Measurements from ENCODE around the gene PIK3R1. TPM values are rescaled to one million over a fixed set of nuclear protein-coding genes. Genes with fewer than 3 reads are reported as not detected.

PIK3R1 gene
- total and polyA plus RNA-seq, 4 experiments from 2014 or later: 92.6 to 152 (median 125) TPM

DNA sequence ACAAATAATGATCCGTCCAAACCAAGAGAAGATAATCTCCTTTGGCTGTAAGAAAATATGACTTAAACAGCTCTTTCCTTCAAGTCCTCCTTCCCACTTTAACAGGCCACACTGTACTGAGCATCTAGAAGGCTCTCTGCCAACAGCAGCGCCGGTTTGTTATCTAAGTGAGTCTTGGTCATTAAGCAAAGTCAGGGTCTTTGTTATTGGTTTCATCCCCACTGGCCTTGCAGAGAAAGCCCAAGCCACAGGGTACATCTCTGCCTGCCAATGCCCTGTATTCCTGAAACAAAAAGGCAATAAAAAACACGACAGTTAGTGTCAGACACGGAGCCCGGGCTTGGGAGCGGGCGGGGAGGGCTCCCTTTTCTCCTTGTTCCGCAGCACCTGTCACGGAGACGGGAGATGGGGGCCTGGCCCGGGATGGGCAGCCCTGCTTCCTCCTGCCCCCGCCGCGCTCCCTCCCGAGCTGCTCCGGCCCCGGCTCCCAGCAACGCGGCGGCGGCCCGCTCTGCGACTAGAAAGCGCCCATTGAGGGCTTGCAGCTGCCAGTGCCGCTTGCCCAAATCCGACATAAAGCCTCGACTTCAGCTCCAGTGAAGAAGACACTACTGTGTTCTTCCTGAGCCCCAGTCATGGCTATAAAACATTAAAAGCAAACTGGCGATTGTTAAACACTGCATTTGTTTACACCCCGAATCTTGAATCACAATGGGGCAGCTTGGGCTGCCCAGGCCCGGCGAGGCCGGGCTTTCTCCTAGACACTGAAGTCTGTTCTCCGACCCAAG lies 28.1 kb upstream of the PIK3R1 start:
- Histone ChIP-seq H3K4me3 (ENCODE audit: low read length in 2 of 2) (no peak overlapping the region), H3K27ac (ENCODE audit: low read depth, low read length) (no peak overlapping the region), H3K36me3 (ENCODE audit: insufficient read depth, low read length) (no peaks in the 10 kb centered on the region), H3K27me3 (ENCODE audit: insufficient read depth, low read length) (no peaks in the 10 kb centered on the region), H3K4me1 (ENCODE audit: insufficient read depth, low read length) (no peaks in the 10 kb centered on the region), H3K9me3 (ENCODE audit: control insufficient read depth in 1 of 2, low read length in 2 of 2) (no peaks in the 10 kb centered on the region)
- Mint-ChIP-seq H3K4me3 (no peak overlapping the region), H3K27ac (no peak overlapping the region), H3K9me3 (no peaks in the 10 kb centered on the region), H3K36me3 (no peaks in the 10 kb centered on the region), H3K27me3 (peaks cover 2% of the 10 kb centered on the region in 2 donors), H3K4me1 (peaks cover 1 to 5% (median 4%) of the 10 kb centered on the region in 4 donors)
- ChIA-PET CTCF (ENCODE audit: partially characterized antibody) (no interaction called here), POLR2A (ENCODE audit: partially characterized antibody) (no interaction called here)
- intact Hi-C loops (cut with micrococcal nuclease): no loop called here
- no peak for DNase-seq

DNA sequence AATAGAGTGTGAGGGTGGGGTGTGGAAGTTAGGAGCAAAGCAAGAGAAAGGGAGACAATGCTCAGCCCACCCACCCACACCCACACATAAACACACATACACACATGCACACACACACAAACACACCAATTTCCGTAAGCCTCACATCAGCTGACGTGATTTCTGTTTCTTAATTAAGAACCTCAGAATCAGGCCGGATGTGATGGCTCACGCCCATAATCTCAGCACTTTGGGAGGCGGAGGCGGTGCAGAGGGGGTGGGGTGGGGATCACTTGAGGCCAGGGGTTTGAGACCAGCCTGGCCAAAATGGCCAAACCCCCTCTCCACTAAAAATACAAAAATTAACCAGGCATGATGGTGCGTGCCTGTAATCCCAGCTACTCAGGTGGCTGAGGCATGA lies 26.4 kb upstream of the PIK3R1 start:
- peak overlapping the region in 1 of 7 donors; percentile 7 for H3K27ac Mint-ChIP-seq
- peaks cover 3 to 16% (median 10%) of the 10 kb centered on the region in 4 donors for H3K4me1 Mint-ChIP-seq
- H3K4me3 Mint-ChIP-seq: peak overlapping the region in 2 of 8 donors; percentile 16 to 25
- no peak overlapping the region for H3K4me3 ChIP-seq (ENCODE audit: low read length in 2 of 2)
- H3K36me3 ChIP-seq (ENCODE audit: insufficient read depth, low read length): no peaks in the 10 kb centered on the region
- POLR2A ChIA-PET (ENCODE audit: partially characterized antibody): no interaction called here
- CTCF ChIA-PET (ENCODE audit: partially characterized antibody): no interaction called here
- H3K36me3 Mint-ChIP-seq: no peaks in the 10 kb centered on the region
- no peaks in the 10 kb centered on the region for H3K27me3 ChIP-seq (ENCODE audit: insufficient read depth, low read length)
- H3K9me3 ChIP-seq (ENCODE audit: control insufficient read depth in 1 of 2, low read length in 2 of 2): no peaks in the 10 kb centered on the region
- no peaks in the 10 kb centered on the region for H3K4me1 ChIP-seq (ENCODE audit: insufficient read depth, low read length)
- H3K9me3 Mint-ChIP-seq: no peaks in the 10 kb centered on the region
- peak in 1 of 5 donors; percentile 7 for DNase-seq
- intact Hi-C loops (cut with micrococcal nuclease): no loop called here
- H3K27ac ChIP-seq (ENCODE audit: low read depth, low read length): no peak overlapping the region
- peaks cover 2% of the 10 kb centered on the region in 2 donors for H3K27me3 Mint-ChIP-seq

DNA sequence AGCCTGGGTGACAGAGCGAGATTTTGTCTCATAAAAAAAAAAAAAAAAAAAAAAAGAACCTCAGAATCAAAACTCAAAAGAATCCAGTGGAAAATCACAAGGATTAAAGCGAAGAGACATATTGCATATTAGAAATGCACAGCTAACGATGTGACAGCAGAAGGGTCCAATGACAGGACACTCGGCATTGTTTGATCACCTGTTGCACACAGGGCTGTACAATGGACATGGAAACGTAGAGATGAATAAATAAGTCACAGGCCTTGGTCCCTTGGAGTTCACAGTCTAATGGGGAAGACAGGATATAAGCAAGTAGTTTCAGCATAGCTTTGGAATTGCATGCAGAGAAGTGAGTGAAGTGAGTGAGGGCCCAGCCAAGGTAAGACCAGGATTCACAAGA lies 25.9 kb upstream of the PIK3R1 start:
- Histone ChIP-seq H3K27me3 (ENCODE audit: insufficient read depth, low read length) (no peaks in the 10 kb centered on the region), H3K36me3 (ENCODE audit: insufficient read depth, low read length) (no peaks in the 10 kb centered on the region), H3K27ac (ENCODE audit: low read depth, low read length) (no peak overlapping the region), H3K9me3 (ENCODE audit: control insufficient read depth in 1 of 2, low read length in 2 of 2) (no peaks in the 10 kb centered on the region), H3K4me3 (ENCODE audit: low read length in 2 of 2) (no peak overlapping the region), H3K4me1 (ENCODE audit: insufficient read depth, low read length) (no peaks in the 10 kb centered on the region)
- POLR2A ChIA-PET (ENCODE audit: partially characterized antibody): no interaction called here
- H3K27me3 Mint-ChIP-seq: peaks cover 2% of the 10 kb centered on the region in 2 donors
- DNase-seq: no peak
- H3K27ac Mint-ChIP-seq: no peak overlapping the region
- H3K4me3 Mint-ChIP-seq: no peak overlapping the region
- no peaks in the 10 kb centered on the region for H3K36me3 Mint-ChIP-seq
- intact Hi-C loops (cut with micrococcal nuclease): no loop called here
- peaks cover 3 to 18% (median 12%) of the 10 kb centered on the region in 4 donors for H3K4me1 Mint-ChIP-seq
- no peaks in the 10 kb centered on the region for H3K9me3 Mint-ChIP-seq
- CTCF ChIA-PET (ENCODE audit: partially characterized antibody): no interaction called here

DNA sequence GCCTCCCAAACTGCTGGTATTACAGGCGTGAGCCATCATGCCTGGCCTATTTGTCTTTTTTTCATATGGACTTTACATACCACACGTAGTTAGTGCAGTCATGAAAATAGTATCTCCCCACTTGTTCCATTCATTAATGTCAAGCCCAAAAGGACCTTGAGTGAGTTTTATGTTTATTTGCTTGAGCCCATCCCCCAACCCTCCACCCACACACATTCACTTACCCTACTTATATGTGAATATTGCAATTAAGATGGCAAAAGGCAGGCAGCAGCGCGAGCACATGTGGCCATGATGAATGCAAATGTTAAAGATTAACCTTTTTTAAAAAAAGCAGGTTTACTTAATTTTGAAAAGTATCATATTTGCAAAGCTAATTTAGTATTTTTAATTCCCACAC lies 24.9 kb upstream of the PIK3R1 start:
- H3K4me3 Mint-ChIP-seq: no peak overlapping the region
- H3K9me3 ChIP-seq (ENCODE audit: control insufficient read depth in 1 of 2, low read length in 2 of 2): no peaks in the 10 kb centered on the region
- H3K4me3 ChIP-seq (ENCODE audit: low read length in 2 of 2): no peak overlapping the region
- peaks cover 0 to 2% (median 0%) of the 10 kb centered on the region in 8 donors for H3K9me3 Mint-ChIP-seq
- no peaks in the 10 kb centered on the region for H3K36me3 Mint-ChIP-seq
- intact Hi-C loops (cut with micrococcal nuclease): no loop called here
- H3K4me1 Mint-ChIP-seq: peaks cover 3 to 18% (median 12%) of the 10 kb centered on the region in 4 donors
- no peaks in the 10 kb centered on the region for H3K27me3 ChIP-seq (ENCODE audit: insufficient read depth, low read length)
- no peak for DNase-seq
- no peak overlapping the region for H3K27ac ChIP-seq (ENCODE audit: low read depth, low read length)
- CTCF ChIA-PET (ENCODE audit: partially characterized antibody): interaction anchor here (0.6 kb wide), 1 partner anchor 252 kb away, joined by 3 read pairs; no protein-coding TSS in a partner anchor
- H3K4me1 ChIP-seq (ENCODE audit: insufficient read depth, low read length): no peaks in the 10 kb centered on the region
- H3K27me3 Mint-ChIP-seq: peaks cover 0 to 2% of the 10 kb centered on the region in 2 donors
- no peaks in the 10 kb centered on the region for H3K36me3 ChIP-seq (ENCODE audit: insufficient read depth, low read length)
- H3K27ac Mint-ChIP-seq: no peak overlapping the region
- POLR2A ChIA-PET (ENCODE audit: partially characterized antibody): no interaction called here

DNA sequence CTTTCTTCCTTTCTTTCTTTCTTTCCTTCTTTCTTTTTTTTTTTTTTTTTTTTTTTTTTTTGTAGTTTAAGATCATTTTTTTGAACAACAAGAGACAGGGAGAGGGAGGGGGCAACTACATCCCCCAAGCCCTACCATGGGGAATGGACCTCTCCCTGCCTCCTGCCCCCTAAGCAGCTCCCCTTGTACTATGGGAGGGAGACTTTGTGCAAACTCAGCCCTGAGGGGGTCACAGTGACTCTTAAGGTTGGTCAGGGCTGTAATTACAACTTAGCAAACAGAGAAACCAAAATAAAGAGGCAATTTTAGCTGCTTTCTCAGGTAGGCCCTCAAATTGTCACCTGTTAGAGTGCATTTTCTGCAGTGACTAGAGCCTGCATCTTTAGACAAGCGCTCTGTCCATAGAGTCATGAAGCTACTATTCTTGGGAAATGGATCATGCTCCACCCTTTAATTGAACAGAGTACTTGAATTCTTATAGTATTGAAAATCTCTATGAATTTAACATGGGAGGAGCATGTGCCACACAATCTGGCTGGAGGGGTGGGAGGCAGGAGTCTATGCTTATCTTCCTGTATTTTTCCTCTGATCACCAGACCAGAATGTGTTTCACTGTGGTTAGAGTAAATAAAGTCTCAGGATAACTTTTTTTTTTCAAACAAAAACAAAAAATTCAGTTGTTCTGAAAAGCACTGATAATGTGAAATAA lies 24.3 kb upstream of the PIK3R1 start:
- peaks cover 0 to 2% of the 10 kb centered on the region in 2 donors for H3K27me3 Mint-ChIP-seq
- POLR2A ChIA-PET (ENCODE audit: partially characterized antibody): no interaction called here

DNA sequence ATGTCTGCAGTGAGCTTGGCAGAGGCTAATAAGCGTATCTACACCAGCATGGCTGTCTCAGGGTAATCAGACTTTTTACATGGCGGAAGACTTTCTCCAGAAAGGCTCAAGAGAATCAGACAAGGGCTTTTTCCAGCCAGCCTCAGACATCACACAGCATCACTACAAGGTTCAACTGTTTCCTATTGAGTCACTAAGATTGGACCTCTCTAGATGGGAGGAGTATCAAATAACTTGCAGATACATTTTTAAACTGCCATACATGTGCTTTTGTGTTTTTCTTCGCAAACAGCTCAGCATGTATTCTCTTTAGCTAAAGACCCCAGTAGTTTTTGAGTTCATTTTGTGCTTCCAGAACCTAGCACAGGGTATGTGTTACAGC lies 22.9 kb upstream of the PIK3R1 start:
- no peaks in the 10 kb centered on the region for H3K9me3 ChIP-seq (ENCODE audit: control insufficient read depth in 1 of 2, low read length in 2 of 2)
- H3K27ac ChIP-seq (ENCODE audit: low read depth, low read length): no peak overlapping the region
- no peaks in the 10 kb centered on the region for H3K27me3 ChIP-seq (ENCODE audit: insufficient read depth, low read length)
- CTCF ChIA-PET (ENCODE audit: partially characterized antibody): no interaction called here
- intact Hi-C loops (cut with micrococcal nuclease): no loop called here
- no peaks in the 10 kb centered on the region for H3K36me3 ChIP-seq (ENCODE audit: insufficient read depth, low read length)
- POLR2A ChIA-PET (ENCODE audit: partially characterized antibody): interaction anchor here (0.6 kb wide), 1 partner anchor 16 kb away, joined by 4 read pairs; no protein-coding TSS in a partner anchor
- Mint-ChIP-seq H3K4me1 (peaks cover 3 to 18% (median 13%) of the 10 kb centered on the region in 4 donors), H3K27me3 (peaks cover 0 to 4% of the 10 kb centered on the region in 2 donors), H3K36me3 (no peaks in the 10 kb centered on the region), H3K4me3 (no peak overlapping the region), H3K27ac (no peak overlapping the region), H3K9me3 (peaks cover 0 to 4% (median 0%) of the 10 kb centered on the region in 8 donors)
- no peaks in the 10 kb centered on the region for H3K4me1 ChIP-seq (ENCODE audit: insufficient read depth, low read length)
- DNase-seq: no peak
- no peak overlapping the region for H3K4me3 ChIP-seq (ENCODE audit: low read length in 2 of 2)

More for the DNA sequence above, 24.3 kb upstream of the PIK3R1 start:
- intact Hi-C loops (cut with micrococcal nuclease): no loop called here
- no peaks in the 10 kb centered on the region for H3K27me3 ChIP-seq (ENCODE audit: insufficient read depth, low read length)
- no peak overlapping the region for H3K27ac ChIP-seq (ENCODE audit: low read depth, low read length)
- CTCF ChIA-PET (ENCODE audit: partially characterized antibody): interaction anchor here (0.6 kb wide), 1 partner anchor 253 kb away, joined by 3 read pairs; no protein-coding TSS in a partner anchor
- no peak overlapping the region for H3K4me3 Mint-ChIP-seq
- no peaks in the 10 kb centered on the region for H3K36me3 ChIP-seq (ENCODE audit: insufficient read depth, low read length)
- H3K4me1 Mint-ChIP-seq: peaks cover 3 to 18% (median 12%) of the 10 kb centered on the region in 4 donors
- no peak overlapping the region for H3K27ac Mint-ChIP-seq
- H3K36me3 Mint-ChIP-seq: no peaks in the 10 kb centered on the region
- no peaks in the 10 kb centered on the region for H3K9me3 ChIP-seq (ENCODE audit: control insufficient read depth in 1 of 2, low read length in 2 of 2)
- no peak for DNase-seq
- H3K9me3 Mint-ChIP-seq: peaks cover 0 to 2% (median 0%) of the 10 kb centered on the region in 8 donors
- no peak overlapping the region for H3K4me3 ChIP-seq (ENCODE audit: low read length in 2 of 2)
- H3K4me1 ChIP-seq (ENCODE audit: insufficient read depth, low read length): no peaks in the 10 kb centered on the region

DNA sequence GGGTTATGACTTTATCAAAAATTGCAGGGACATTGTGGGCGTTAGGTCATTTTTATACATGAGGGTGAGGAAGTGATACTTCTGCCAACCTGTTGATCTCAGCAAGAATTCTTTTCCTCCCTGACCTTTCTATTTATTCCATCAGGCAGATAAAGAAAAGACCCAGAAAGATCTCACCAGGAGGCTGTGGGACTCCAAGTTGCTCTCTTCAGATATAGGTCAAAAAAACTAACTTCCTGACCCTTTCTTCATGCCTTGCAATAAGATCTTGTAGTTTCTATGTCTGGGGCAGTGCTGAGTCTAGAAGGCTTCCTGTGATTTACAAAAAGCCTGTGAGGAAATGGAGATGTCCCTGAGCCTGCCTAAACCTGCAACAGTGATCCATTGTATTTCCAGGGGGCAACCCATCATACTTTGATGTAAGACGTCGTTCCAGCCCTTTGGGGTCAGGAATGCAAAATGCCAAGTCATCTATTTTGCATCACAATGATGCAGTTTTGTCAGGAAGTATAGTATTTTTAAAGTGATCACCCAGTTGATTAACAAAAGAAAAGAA lies 22.0 kb upstream of the PIK3R1 start:
- Mint-ChIP-seq H3K4me1 (peaks cover 3 to 18% (median 13%) of the 10 kb centered on the region in 4 donors), H3K27ac (peak overlapping the region in 2 of 7 donors; percentile 10 to 18), H3K36me3 (no peaks in the 10 kb centered on the region), H3K27me3 (peaks cover 0 to 4% of the 10 kb centered on the region in 2 donors), H3K4me3 (no peak overlapping the region), H3K9me3 (peaks cover 0 to 4% (median 0%) of the 10 kb centered on the region in 8 donors)
- Histone ChIP-seq H3K4me3 (ENCODE audit: low read length in 2 of 2) (no peak overlapping the region), H3K27me3 (ENCODE audit: insufficient read depth, low read length) (no peaks in the 10 kb centered on the region), H3K4me1 (ENCODE audit: insufficient read depth, low read length) (no peaks in the 10 kb centered on the region), H3K9me3 (ENCODE audit: control insufficient read depth in 1 of 2, low read length in 2 of 2) (no peaks in the 10 kb centered on the region), H3K27ac (ENCODE audit: low read depth, low read length) (no peak overlapping the region), H3K36me3 (ENCODE audit: insufficient read depth, low read length) (no peaks in the 10 kb centered on the region)
- POLR2A ChIA-PET (ENCODE audit: partially characterized antibody): interaction anchor here (0.6 kb wide), 1 partner anchor 15 kb away, joined by 4 read pairs; no protein-coding TSS in a partner anchor
- intact Hi-C loops (cut with micrococcal nuclease): no loop called here
- DNase-seq: no peak
- CTCF ChIA-PET (ENCODE audit: partially characterized antibody): no interaction called here

All from CD4-positive, alpha-beta memory T cell (primary cell).